SU-DHL-6 (cell line): ENCODE results near the gene LDAF1.

Source experiments
- H2AFZ ChIP-seq: fragments of 200-600 bp; sonication (generic); 2 replicates; pipeline ENCODE4 v1.6.1; 2014; ENCODE audit warnings: low read depth, mild to moderate bottlenecking, moderate library complexity, mixed read lengths, antibody characterized with exemption, low read length; ENCODE audit not compliant: severe bottlenecking
- H3F3A ChIP-seq: fragments of 200-600 bp; shearing (Covaris generic); 2 replicates; pipeline ENCODE4 v1.6.0; 2016; ENCODE audit warnings: antibody characterized with exemption, mild to moderate bottlenecking; ENCODE audit not compliant: insufficient read depth
- H3K27ac ChIP-seq: fragments of 200-600 bp; sonication (generic); 2 replicates; pipeline ENCODE4 v1.5.1; 2016; ENCODE audit warnings: low read depth, mild to moderate bottlenecking, low read length, moderate library complexity, mixed read lengths
- H3K27me3 ChIP-seq: fragments of 200-600 bp; sonication (generic), shearing (Covaris generic); 2 replicates; pipeline ENCODE4 v1.6.0; 2014; ENCODE audit warnings: mild to moderate bottlenecking, low read length
- H3K36me3 ChIP-seq: fragments of 200-600 bp; sonication (generic); 2 replicates; pipeline ENCODE4 v1.6.1; 2014; ENCODE audit warnings: mild to moderate bottlenecking, low read length, mixed read lengths
- H3K4me2 ChIP-seq: fragments of 300-600, 200-600 bp; shearing (Covaris generic), sonication (generic); 2 replicates; pipeline ENCODE4 v1.6.0; 2014; ENCODE audit warnings: low read length, low read depth, mild to moderate bottlenecking; ENCODE audit not compliant: poor library complexity, severe bottlenecking
- H3K4me3 ChIP-seq: fragments of 200-600 bp; sonication (generic); 2 replicates; pipeline ENCODE4 v1.5.1; 2014; ENCODE audit warnings: antibody characterized with exemption, low read length, mild to moderate bottlenecking, mixed read lengths; ENCODE audit not compliant: insufficient read depth, poor library complexity, severe bottlenecking
- H3K79me2 ChIP-seq: fragments of 200-600 bp; sonication (generic); 2 replicates; pipeline ENCODE4 v1.6.1; 2014; ENCODE audit warnings: mild to moderate bottlenecking, low read length, moderate library complexity; ENCODE audit not compliant: insufficient read depth
- H3K9ac ChIP-seq: fragments of 200-600 bp; sonication (generic); 2 replicates; pipeline ENCODE4 v1.7.0; 2014; ENCODE audit warnings: mild to moderate bottlenecking, low read length
- H3K9me2 ChIP-seq: fragments of 200-600 bp; sonication (generic); replicated peaks from 2 replicates; pipeline ENCODE4 v1.6.1; 2014; ENCODE audit warnings: low read length; ENCODE audit not compliant: insufficient read depth
- H3K9me3 ChIP-seq: fragments of 200-600 bp; sonication (generic); 2 replicates; pipeline ENCODE4 v1.6.1; 2014; ENCODE audit warnings: low read length, mixed read lengths; ENCODE audit not compliant: insufficient read depth
- H4K20me1 ChIP-seq: fragments of 200-600 bp; sonication (generic); 2 replicates; pipeline ENCODE4 v1.6.1; 2014; ENCODE audit warnings: low read depth, mild to moderate bottlenecking, antibody characterized with exemption, low read length, moderate library complexity, mixed read lengths
- CTCF ChIP-seq: fragments of 200-600 bp; sonication (generic); IDR thresholded peaks from one replicate; pipeline ENCODE4 v1.5.1; 2017; ENCODE audit warnings: antibody characterized with exemption, mild to moderate bottlenecking, low read length, moderate library complexity; ENCODE audit not compliant: insufficient read depth, poor library complexity, severe bottlenecking
- EZH2phosphoT487 ChIP-seq: fragments of 200-600 bp; sonication (generic), shearing (Covaris generic); conservative IDR thresholded peaks from 2 replicates; pipeline ENCODE4 v1.6.1; 2018; ENCODE audit warnings: mild to moderate bottlenecking, antibody characterized with exemption, low read length, moderate library complexity, mixed read lengths

LDAF1 gene

GRCh38 chr16:21120976-21121520 lies 37.4 kb upstream of the LDAF1 start:
- Histone ChIP-seq H3K4me2 (no peak overlapping the region), H3K27me3 (no peaks in the 10 kb centered on the region), H3K36me3 (no peaks in the 10 kb centered on the region), H3F3A (no peaks in the 10 kb centered on the region), H3K27ac (no peak overlapping the region), H4K20me1 (no peaks in the 10 kb centered on the region), H3K9me3 (no peaks in the 10 kb centered on the region), H3K9ac (no peak overlapping the region), H3K9me2 (no peaks in the 10 kb centered on the region), H2AFZ (no peak overlapping the region), H3K4me3 (no peak overlapping the region), H3K79me2 (no peaks in the 10 kb centered on the region)
- TF ChIP-seq CTCF (no peak), EZH2phosphoT487 (no peak)

GRCh38 chr16:21125191-21125590 lies 33.3 kb upstream of the LDAF1 start:
- Histone ChIP-seq H3K9me2 (no peaks in the 10 kb centered on the region), H3K27ac (no peak overlapping the region), H3F3A (no peaks in the 10 kb centered on the region), H3K27me3 (no peaks in the 10 kb centered on the region), H3K4me2 (no peak overlapping the region), H3K9ac (no peak overlapping the region), H3K9me3 (no peaks in the 10 kb centered on the region), H2AFZ (no peak overlapping the region), H4K20me1 (no peaks in the 10 kb centered on the region), H3K36me3 (no peaks in the 10 kb centered on the region), H3K4me3 (no peak overlapping the region), H3K79me2 (no peaks in the 10 kb centered on the region)
- TF ChIP-seq EZH2phosphoT487 = no peak
- TF ChIP-seq CTCF = no peak

GRCh38 chr16:21126518-21126917 lies 32.0 kb upstream of the LDAF1 start:
- TF ChIP-seq EZH2phosphoT487 (no peak), CTCF (no peak)
- H4K20me1 ChIP-seq = no peaks in the 10 kb centered on the region
- H3K9me2 ChIP-seq = no peaks in the 10 kb centered on the region
- H3K79me2 ChIP-seq = no peaks in the 10 kb centered on the region
- no peak overlapping the region for H3K9ac ChIP-seq
- H3K36me3 ChIP-seq = no peaks in the 10 kb centered on the region
- H3F3A ChIP-seq = no peaks in the 10 kb centered on the region
- H3K27me3 ChIP-seq = no peaks in the 10 kb centered on the region
- H3K4me3 ChIP-seq = no peak overlapping the region
- H3K27ac ChIP-seq = no peak overlapping the region
- H2AFZ ChIP-seq = no peak overlapping the region
- H3K4me2 ChIP-seq = no peak overlapping the region
- H3K9me3 ChIP-seq = no peaks in the 10 kb centered on the region

- Histone ChIP-seq H3F3A (no peaks in the 10 kb centered on the region), H3K9ac (no peak overlapping the region), H3K36me3 (no peaks in the 10 kb centered on the region), H2AFZ (no peak overlapping the region), H4K20me1 (no peaks in the 10 kb centered on the region), H3K27ac (no peak overlapping the region), H3K4me2 (no peak overlapping the region), H3K4me3 (no peak overlapping the region), H3K9me2 (no peaks in the 10 kb centered on the region), H3K27me3 (no peaks in the 10 kb centered on the region), H3K79me2 (no peaks in the 10 kb centered on the region), H3K9me3 (no peaks in the 10 kb centered on the region)
- TF ChIP-seq CTCF (no peak), EZH2phosphoT487 (no peak)
Observed at GRCh38 chr16:21128991-21129390, 29.5 kb upstream of the LDAF1 start.
